HAP-1 (cell line): Measurements from ENCODE around the gene CDC73.
A peak's percentile ranks its signal among the peaks of the same experiment; 100 is the strongest.

ENCODE experiments used
- DNase-seq, 2 experiments: peaks; one replicate each; pipeline ENCODE4 v3.0.0-alpha.2; 2016 to 2020; ENCODE audit warnings: low spot score in 2 of 2
- H3K27me3 ChIP-seq: fragments of 250-450 bp; sonication (Bioruptor Pico); 2 replicates; pipeline ENCODE4 v1.5.1; 2020; ENCODE audit warnings: low read depth, mild to moderate bottlenecking, moderate library complexity
- H3K36me3 ChIP-seq: fragments of 250-450 bp; sonication (Bioruptor Pico); replicated peaks from 2 replicates; pipeline ENCODE4 v1.5.1; 2020; ENCODE audit warnings: mild to moderate bottlenecking
- H3K4me1 ChIP-seq: fragments of 250-450 bp; sonication (Bioruptor Pico); 2 replicates; pipeline ENCODE4 v1.5.1; 2020; ENCODE audit warnings: mild to moderate bottlenecking
- H3K4me3 ChIP-seq: fragments of 250-450 bp; sonication (Bioruptor Pico); 2 replicates; pipeline ENCODE4 v1.5.1; 2020; ENCODE audit warnings: mild to moderate bottlenecking, moderate library complexity
- H3K9me3 ChIP-seq: fragments of 250-450 bp; sonication (Bioruptor Pico); 2 replicates; pipeline ENCODE4 v1.5.1; 2020; ENCODE audit warnings: mild to moderate bottlenecking, moderate library complexity
- in situ Hi-C: fragments of 300-500 bp; cut with MboI; formaldehyde crosslinking; loops from 3 replicates; pipeline ENCODE4 v1.14.3; 2020; ENCODE audit warnings: low sequenced_read_pairs, inconsistent platforms, mixed read lengths

CDC73 gene

GRCh38 chr1:193120604-193121166, 1.1 kb upstream of the CDC73 start:
- Histone ChIP-seq H3K9me3 (no peaks in the 10 kb centered on the region), H3K4me3 (no peak overlapping the region), H3K4me1 (peaks cover 13% of the 10 kb centered on the region), H3K36me3 (peaks cover 3% of the 10 kb centered on the region; the same call in 1 of the 2 replicates), H3K27me3 (no peaks in the 10 kb centered on the region; the same call in 1 of the 2 replicates)
- in situ Hi-C loops = no loop called here
- DNase-seq = no peak

GRCh38 chr1:193123751-193124150, 1.9 kb downstream of the CDC73 start:
- Histone ChIP-seq H3K36me3 (peaks cover 3% of the 10 kb centered on the region), H3K27me3 (no peaks in the 10 kb centered on the region; the same call in 1 of the 2 replicates), H3K4me3 (peak overlapping the region; percentile 82; the same call in 1 of the 2 replicates), H3K4me1 (peaks cover 13% of the 10 kb centered on the region), H3K9me3 (no peaks in the 10 kb centered on the region)
- in situ Hi-C loops = no loop called here
- DNase-seq = peak in 1 of 2 experiments; percentile 60

- Histone ChIP-seq H3K36me3 (peaks cover 5% of the 10 kb centered on the region), H3K27me3 (no peaks in the 10 kb centered on the region), H3K9me3 (no peaks in the 10 kb centered on the region), H3K4me1 (peaks cover 13% of the 10 kb centered on the region), H3K4me3 (no peak overlapping the region)
- in situ Hi-C loops = no loop called here
- no peak for DNase-seq
Observed at GRCh38 chr1:193125369-193125768, 3.5 kb downstream of the CDC73 start.

- H3K9me3 ChIP-seq = no peaks in the 10 kb centered on the region
- no peaks in the 10 kb centered on the region; the same call in 1 of the 2 replicates for H3K4me1 ChIP-seq
- H3K36me3 ChIP-seq = peaks cover 32% of the 10 kb centered on the region
- H3K4me3 ChIP-seq = no peak overlapping the region
- no peaks in the 10 kb centered on the region for H3K27me3 ChIP-seq
- in situ Hi-C loops = no loop called here
- DNase-seq = no peak
Observed at GRCh38 chr1:193131266-193131860, 9.5 kb downstream of the CDC73 start.

GRCh38 chr1:193140254-193140653, 18.4 kb downstream of the CDC73 start:
- Histone ChIP-seq H3K9me3 (no peaks in the 10 kb centered on the region), H3K27me3 (no peaks in the 10 kb centered on the region), H3K4me3 (no peak overlapping the region), H3K36me3 (peaks cover 51% of the 10 kb centered on the region), H3K4me1 (peaks cover 9% of the 10 kb centered on the region)
- in situ Hi-C loops = no loop called here
- no peak for DNase-seq

- peaks cover 52% of the 10 kb centered on the region for H3K36me3 ChIP-seq
- H3K27me3 ChIP-seq = no peaks in the 10 kb centered on the region
- no peaks in the 10 kb centered on the region for H3K9me3 ChIP-seq
- in situ Hi-C loops = no loop called here
- DNase-seq = no peak
- H3K4me3 ChIP-seq = no peak overlapping the region
- H3K4me1 ChIP-seq = peaks cover 9% of the 10 kb centered on the region
Observed at GRCh38 chr1:193141804-193142203, 20.0 kb downstream of the CDC73 start.

- Histone ChIP-seq H3K27me3 (no peaks in the 10 kb centered on the region), H3K4me1 (peaks cover 9% of the 10 kb centered on the region), H3K4me3 (no peak overlapping the region), H3K36me3 (peaks cover 46% of the 10 kb centered on the region), H3K9me3 (no peaks in the 10 kb centered on the region)
- in situ Hi-C loops = no loop called here
- no peak for DNase-seq
Observed at GRCh38 chr1:193142409-193142808, 20.6 kb downstream of the CDC73 start.

- no peak overlapping the region for H3K4me3 ChIP-seq
- DNase-seq = no peak
- H3K9me3 ChIP-seq = no peaks in the 10 kb centered on the region
- H3K27me3 ChIP-seq = no peaks in the 10 kb centered on the region
- in situ Hi-C loops = no loop called here
- peaks cover 44% of the 10 kb centered on the region for H3K36me3 ChIP-seq
- peaks cover 9% of the 10 kb centered on the region for H3K4me1 ChIP-seq
Observed at GRCh38 chr1:193143285-193143684, 21.5 kb downstream of the CDC73 start.

GRCh38 chr1:193144361-193144938, 22.6 kb downstream of the CDC73 start:
- Histone ChIP-seq H3K9me3 (no peaks in the 10 kb centered on the region), H3K36me3 (peaks cover 44% of the 10 kb centered on the region), H3K4me3 (no peak overlapping the region), H3K27me3 (no peaks in the 10 kb centered on the region), H3K4me1 (peaks cover 9% of the 10 kb centered on the region)
- DNase-seq = no peak
- in situ Hi-C loops = no loop called here

GRCh38 chr1:193144999-193145398, 23.2 kb downstream of the CDC73 start:
- Histone ChIP-seq H3K27me3 (no peaks in the 10 kb centered on the region), H3K4me3 (no peak overlapping the region), H3K9me3 (no peaks in the 10 kb centered on the region), H3K4me1 (peaks cover 9% of the 10 kb centered on the region), H3K36me3 (peaks cover 44% of the 10 kb centered on the region)
- no peak for DNase-seq
- in situ Hi-C loops = no loop called here

GRCh38 chr1:193156117-193156821, 34.4 kb downstream of the CDC73 start:
- H3K4me1 ChIP-seq = no peaks in the 10 kb centered on the region
- in situ Hi-C loops = no loop called here
- no peaks in the 10 kb centered on the region for H3K27me3 ChIP-seq
- H3K36me3 ChIP-seq = peaks cover 16% of the 10 kb centered on the region
- H3K9me3 ChIP-seq = no peaks in the 10 kb centered on the region
- no peak for DNase-seq
- no peak overlapping the region for H3K4me3 ChIP-seq

- Histone ChIP-seq H3K9me3 (no peaks in the 10 kb centered on the region), H3K4me1 (no peaks in the 10 kb centered on the region), H3K4me3 (no peak overlapping the region), H3K27me3 (no peaks in the 10 kb centered on the region), H3K36me3 (peaks cover 14% of the 10 kb centered on the region)
- in situ Hi-C loops = no loop called here
- no peak for DNase-seq
Observed at GRCh38 chr1:193156822-193157142, 35.0 kb downstream of the CDC73 start.

- DNase-seq = no peak
- H3K9me3 ChIP-seq = no peaks in the 10 kb centered on the region
- H3K4me1 ChIP-seq = no peaks in the 10 kb centered on the region
- in situ Hi-C loops = no loop called here
- H3K4me3 ChIP-seq = no peak overlapping the region
- peaks cover 10% of the 10 kb centered on the region for H3K36me3 ChIP-seq
- no peaks in the 10 kb centered on the region for H3K27me3 ChIP-seq
Observed at GRCh38 chr1:193157360-193157759, 35.5 kb downstream of the CDC73 start.

- DNase-seq = no peak
- no peak overlapping the region for H3K4me3 ChIP-seq
- H3K9me3 ChIP-seq = no peaks in the 10 kb centered on the region
- no peaks in the 10 kb centered on the region for H3K27me3 ChIP-seq
- no peaks in the 10 kb centered on the region for H3K4me1 ChIP-seq
- H3K36me3 ChIP-seq = no peaks in the 10 kb centered on the region
- in situ Hi-C loops = no loop called here
Observed at GRCh38 chr1:193176113-193176512, 54.3 kb downstream of the CDC73 start.
